HepG2 (cell line): ENCODE results near the gene GPR137. TPM values are rescaled to one million over a fixed set of nuclear protein-coding genes. Genes with fewer than 3 reads are reported as not detected.

Source experiments
- ADNP ChIP-seq: sonication (generic); formaldehyde crosslinking; IDR thresholded peaks from 2 replicates; pipeline ENCODE4 v1.4.0; 2020; ENCODE audit warnings: missing genetic modification reagents
- AKAP8 ChIP-seq: sonication (generic); formaldehyde crosslinking; IDR thresholded peaks from 2 replicates; pipeline ENCODE4 v1.5.1; 2020; ENCODE audit warnings: mild to moderate bottlenecking, missing genetic modification reagents
- BHLHE40 ChIP-seq: IDR thresholded peaks from 2 replicates; pipeline ENCODE4 v1.6.1; 2011; ENCODE audit warnings: low read length, improper control_type of control experiment
- E2F5 ChIP-seq: sonication (generic); formaldehyde crosslinking; conservative IDR thresholded peaks from 2 replicates; pipeline ENCODE4 v1.4.0; 2020; ENCODE audit warnings: missing genetic modification reagents
- EP300 ChIP-seq, 3 experiments: sonication (generic) in 1 of 3; formaldehyde crosslinking in 1 of 3; IDR thresholded peaks; 2 replicates each; pipeline versions ENCODE4 v1.5.1 to v1.6.1; 2011 to 2020; ENCODE audit warnings: low read depth in 2 of 3, low read length in 2 of 3, borderline replicate concordance in 1 of 3, improper control_type of control experiment in 1 of 3, mild to moderate bottlenecking in 1 of 3, missing genetic modification reagents in 1 of 3, moderate library complexity in 1 of 3
- GPN1 ChIP-seq: sonication (generic); formaldehyde crosslinking; IDR thresholded peaks from 2 replicates; pipeline ENCODE4 v1.5.1; 2020; ENCODE audit warnings: missing genetic modification reagents, borderline replicate concordance
- MYNN ChIP-seq: sonication (generic); formaldehyde crosslinking; IDR thresholded peaks from 2 replicates; pipeline ENCODE4 v1.4.0; 2020; ENCODE audit warnings: mild to moderate bottlenecking, low read depth, missing genetic modification reagents
- NPAS2 ChIP-seq: sonication (generic); formaldehyde crosslinking; IDR thresholded peaks from 2 replicates; pipeline ENCODE4 v1.8.0; 2022; ENCODE audit warnings: mild to moderate bottlenecking, missing genetic modification reagents, borderline replicate concordance
- POLR2G ChIP-seq: fragments of 200-400 bp; formaldehyde crosslinking; IDR thresholded peaks from 2 replicates; pipeline ENCODE4 v1.6.1; 2018; ENCODE audit warnings: mild to moderate bottlenecking, low read depth, low read length, moderate library complexity
- SP5 ChIP-seq: IDR thresholded peaks from 2 replicates; pipeline ENCODE4 v1.6.1; 2016; ENCODE audit warnings: low read depth, borderline replicate concordance
- ZBTB1 ChIP-seq: sonication (generic); formaldehyde crosslinking; IDR thresholded peaks from 2 replicates; pipeline ENCODE4 v1.4.0; 2020; ENCODE audit warnings: missing genetic modification reagents, borderline replicate concordance
- ZBTB38 ChIP-seq: sonication (generic); formaldehyde crosslinking; IDR thresholded peaks from 2 replicates; pipeline ENCODE4 v1.5.1; 2020; ENCODE audit warnings: mild to moderate bottlenecking, missing genetic modification reagents
- ZHX2 ChIP-seq, 2 experiments: sonication (generic) in 1 of 2; formaldehyde crosslinking in 1 of 2; IDR thresholded peaks; 2 replicates each; pipeline versions ENCODE4 v1.6.1 to v1.9.0; 2014 to 2022; ENCODE audit warnings: antibody characterized with exemption in 1 of 2, borderline replicate concordance in 1 of 2, inconsistent platforms in 1 of 2, low read depth in 1 of 2, missing genetic modification reagents in 1 of 2
- ZNF274 ChIP-seq: sonication (generic); formaldehyde crosslinking; IDR thresholded peaks from 2 replicates; pipeline ENCODE4 v1.5.1; 2020; ENCODE audit warnings: mild to moderate bottlenecking, missing genetic modification reagents
- ZNF280D ChIP-seq: sonication (generic); formaldehyde crosslinking; IDR thresholded peaks from 2 replicates; pipeline ENCODE4 v1.5.1; 2020; ENCODE audit warnings: mild to moderate bottlenecking, missing genetic modification reagents
- ZNF367 ChIP-seq: sonication (generic); formaldehyde crosslinking; IDR thresholded peaks from 2 replicates; pipeline ENCODE4 v1.4.0; 2020; ENCODE audit warnings: missing genetic modification reagents, borderline replicate concordance
- ZNF432 ChIP-seq: sonication (generic); formaldehyde crosslinking; IDR thresholded peaks from 2 replicates; pipeline ENCODE4 v1.5.0; 2020; ENCODE audit warnings: missing genetic modification reagents, mild to moderate bottlenecking, borderline replicate concordance
- ZNF879 ChIP-seq: sonication (generic); formaldehyde crosslinking; IDR thresholded peaks from 2 replicates; pipeline ENCODE4 v1.8.1; 2023; ENCODE audit warnings: missing genetic modification reagents
- polyA plus RNA-seq, 8 experiments: library from polyadenylated mRNA; depleted of rRNA in 3 of 8; stranded (reverse) in 7 of 8; unstranded in 1 of 8; fragments of >200 nt; fragmentation: Illumina TruSeq in 4 of 8; extraction: Trizol in 4 of 8; gene quantifications; 2 replicates each; pipeline versions ENCODE4 v1.2.1 to v1.2.3, GENCODE V29; 2011 to 2016; ENCODE audit warnings: low read depth in 4 of 8, missing spikeins in 1 of 8, mixed read lengths in 1 of 8; ENCODE audit not compliant: insufficient read depth in 1 of 8
- total RNA-seq, 5 experiments: library from RNA; depleted of rRNA; stranded (reverse); fragments of >200 nt; fragmentation: Illumina TruSeq; extraction: Trizol; gene quantifications; 2 replicates each; pipeline ENCODE4 v1.2.3, GENCODE V29; 2016; ENCODE audit warnings: low read depth in 1 of 5

The GPR137 gene
- total and polyA plus RNA-seq, 2 of the 13 experiments (the other 11 are each of a cell fraction or from before 2014, with no cell fraction given) = 8.5 to 13.2 TPM

- TF ChIP-seq NPAS2 (CRISPR knock-in tag) = no peak
- no peak for TF ChIP-seq ZNF367
- TF ChIP-seq ZBTB38 = no peak
- TF ChIP-seq ZNF280D (CRISPR knock-in tag) = no peak; the same call in 1 of the 2 replicates
- no peak for TF ChIP-seq ZBTB1
- TF ChIP-seq ZNF432 (CRISPR knock-in tag) = no peak
- no peak for TF ChIP-seq AKAP8 (CRISPR knock-in tag)
- TF ChIP-seq E2F5 (CRISPR knock-in tag) = no peak
- TF ChIP-seq ZNF879 (CRISPR knock-in tag) = no peak
- TF ChIP-seq SP5 (CRISPR knock-in tag) = peak; percentile 30; the same call in 1 of the 2 replicates
- TF ChIP-seq POLR2G = peak; percentile 74
- TF ChIP-seq ADNP = no peak
- TF ChIP-seq MYNN (CRISPR knock-in tag) = no peak
- no peak for TF ChIP-seq ZNF274 (CRISPR knock-in tag)
- peak; percentile 69; the same call in 1 of the 2 replicates for TF ChIP-seq BHLHE40
- TF ChIP-seq EP300 (IDR thresholded peaks at IDR 0.05; ENCODE audit: low read depth in 2 of 2, low read length in 2 of 2) = no peak
- no peak; the same call in 1 of the 2 replicates for TF ChIP-seq EP300 (CRISPR knock-in tag; IDR thresholded peaks at IDR 0.05; ENCODE audit: borderline replicate concordance)
- no peak for TF ChIP-seq GPN1 (CRISPR knock-in tag)
- TF ChIP-seq ZHX2 (IDR thresholded peaks at IDR 0.05; ENCODE audit: low read depth) = no peak
- peak; percentile 70; the same call in 1 of the 2 replicates for TF ChIP-seq ZHX2 (CRISPR knock-in tag; IDR thresholded peaks at IDR 0.05; ENCODE audit: borderline replicate concordance)
Observed at GRCh38 chr11:64304316-64305072, 18.8 kb downstream of the GPR137 start (continued).
